ENCODE results near the gene KRTAP5-4. TPM values are rescaled to one million over a fixed set of nuclear protein-coding genes. Genes with fewer than 3 reads are reported as not detected.
"Not testable (repeated sequence)": the region's sequence is repeated elsewhere in the genome, so short reads cannot be mapped to it uniquely, and the experiment has no call there.

KRTAP5-4 gene
- total RNA-seq, 1 experiment from 2014 or later: not detected

GRCh38 chr11:1604711-1605110, 17.2 kb downstream of the KRTAP5-4 start:
- CTCF ChIA-PET: no interaction called here
- intact Hi-C loops (cut with micrococcal nuclease; ENCODE audit: unreplicated experiment): no loop called here
- TF ChIP-seq CTCF (conservative IDR thresholded peaks at IDR 0.05): no peak
- no peak for TF ChIP-seq EZH2 (IDR thresholded peaks at IDR 0.05; ENCODE audit: low read depth)
- H2AFZ ChIP-seq: no peak overlapping the region
- no peak overlapping the region for H3K27ac ChIP-seq
- BruUV-seq (replicated peaks): no TSS peak
- peaks cover 48% of the 10 kb centered on the region for H3K27me3 ChIP-seq (ENCODE audit: insufficient read depth, low read depth)
- no peak overlapping the region for H3K4me3 ChIP-seq
- H3K4me1 ChIP-seq (replicated peaks; ENCODE audit: insufficient read depth): no peaks in the 10 kb centered on the region
- POLR2A ChIA-PET (ENCODE audit: unreplicated experiment): no interaction called here
- no peaks in the 10 kb centered on the region for H3F3A ChIP-seq (ENCODE audit: insufficient read depth, low read depth)
- H3K79me2 ChIP-seq (ENCODE audit: low read depth): no peaks in the 10 kb centered on the region
- H3K9me2 ChIP-seq (ENCODE audit: insufficient read depth): no peaks in the 10 kb centered on the region
- H3K9me3 ChIP-seq (ENCODE audit: insufficient read depth, low read depth): no peaks in the 10 kb centered on the region
- DNase-seq: no peak
- no peaks in the 10 kb centered on the region for H3K36me3 ChIP-seq (ENCODE audit: low read depth)
- H4K20me1 ChIP-seq (ENCODE audit: insufficient read depth): no peaks in the 10 kb centered on the region
- no peak overlapping the region for H3K4me2 ChIP-seq

GRCh38 chr11:1604181-1604580, 17.8 kb downstream of the KRTAP5-4 start:
- no peaks in the 10 kb centered on the region for H4K20me1 ChIP-seq (ENCODE audit: insufficient read depth)
- no peaks in the 10 kb centered on the region for H3F3A ChIP-seq (ENCODE audit: insufficient read depth, low read depth)
- TF ChIP-seq EZH2 (IDR thresholded peaks at IDR 0.05; ENCODE audit: low read depth) (no peak), CTCF (conservative IDR thresholded peaks at IDR 0.05) (no peak)
- H3K36me3 ChIP-seq (ENCODE audit: low read depth): no peaks in the 10 kb centered on the region
- intact Hi-C loops (cut with micrococcal nuclease; ENCODE audit: unreplicated experiment): no loop called here
- no peak for DNase-seq
- H3K4me2 ChIP-seq: no peak overlapping the region
- no peak overlapping the region for H3K4me3 ChIP-seq
- H3K79me2 ChIP-seq (ENCODE audit: low read depth): no peaks in the 10 kb centered on the region
- POLR2A ChIA-PET (ENCODE audit: unreplicated experiment): no interaction called here
- H3K27ac ChIP-seq: no peak overlapping the region
- no peaks in the 10 kb centered on the region for H3K9me2 ChIP-seq (ENCODE audit: insufficient read depth)
- CTCF ChIA-PET: no interaction called here
- H2AFZ ChIP-seq: no peak overlapping the region
- H3K27me3 ChIP-seq (ENCODE audit: insufficient read depth, low read depth): peaks cover 48% of the 10 kb centered on the region
- no TSS peak for BruUV-seq (replicated peaks)
- H3K4me1 ChIP-seq (replicated peaks; ENCODE audit: insufficient read depth): no peaks in the 10 kb centered on the region
- no peaks in the 10 kb centered on the region for H3K9me3 ChIP-seq (ENCODE audit: insufficient read depth, low read depth)

GRCh38 chr11:1603629-1604028, 18.3 kb downstream of the KRTAP5-4 start:
- no peaks in the 10 kb centered on the region for H3K9me3 ChIP-seq (ENCODE audit: insufficient read depth, low read depth)
- no peaks in the 10 kb centered on the region for H3K79me2 ChIP-seq (ENCODE audit: low read depth)
- CTCF ChIA-PET: no interaction called here
- no peak for DNase-seq
- H3K9me2 ChIP-seq (ENCODE audit: insufficient read depth): no peaks in the 10 kb centered on the region
- no peak overlapping the region for H2AFZ ChIP-seq
- H3K27ac ChIP-seq: no peak overlapping the region
- BruUV-seq (replicated peaks): no TSS peak
- H3K36me3 ChIP-seq (ENCODE audit: low read depth): no peaks in the 10 kb centered on the region
- H3K4me2 ChIP-seq: no peak overlapping the region
- H3K4me3 ChIP-seq: no peak overlapping the region
- H3K4me1 ChIP-seq (replicated peaks; ENCODE audit: insufficient read depth): no peaks in the 10 kb centered on the region
- POLR2A ChIA-PET (ENCODE audit: unreplicated experiment): no interaction called here
- H3K27me3 ChIP-seq (ENCODE audit: insufficient read depth, low read depth): peaks cover 48% of the 10 kb centered on the region
- no peaks in the 10 kb centered on the region for H3F3A ChIP-seq (ENCODE audit: insufficient read depth, low read depth)
- no peaks in the 10 kb centered on the region for H4K20me1 ChIP-seq (ENCODE audit: insufficient read depth)
- TF ChIP-seq CTCF (conservative IDR thresholded peaks at IDR 0.05): no peak
- TF ChIP-seq EZH2 (IDR thresholded peaks at IDR 0.05; ENCODE audit: low read depth): no peak
- intact Hi-C loops (cut with micrococcal nuclease; ENCODE audit: unreplicated experiment): no loop called here

GRCh38 chr11:1601663-1602062, 20.3 kb downstream of the KRTAP5-4 start:
- intact Hi-C loops (cut with micrococcal nuclease; ENCODE audit: unreplicated experiment); H3K4me2 ChIP-seq; H3K9me3 ChIP-seq (ENCODE audit: insufficient read depth, low read depth); H3K27ac ChIP-seq; H3K9me2 ChIP-seq (ENCODE audit: insufficient read depth); CTCF ChIA-PET; H3F3A ChIP-seq (ENCODE audit: insufficient read depth, low read depth); H4K20me1 ChIP-seq (ENCODE audit: insufficient read depth); H3K4me3 ChIP-seq; DNase-seq; H2AFZ ChIP-seq; BruUV-seq (replicated peaks); POLR2A ChIA-PET (ENCODE audit: unreplicated experiment); H3K4me1 ChIP-seq (replicated peaks; ENCODE audit: insufficient read depth); H3K79me2 ChIP-seq (ENCODE audit: low read depth); H3K36me3 ChIP-seq (ENCODE audit: low read depth): not testable (repeated sequence)
- peaks cover 37% of the 10 kb centered on the region for H3K27me3 ChIP-seq (ENCODE audit: insufficient read depth, low read depth)

Measured in PC-9 (cell line).